ENCODE results near the gene RIN2. TPM values are rescaled to one million over a fixed set of nuclear protein-coding genes. Genes with fewer than 3 reads are reported as not detected.
A peak's percentile ranks its signal among the peaks of the same experiment; 100 is the strongest.

RIN2 gene
- total and polyA plus RNA-seq, 2 of the 4 experiments (the other 2 are of a cell fraction) = 16.1 to 72.2 TPM

DNA sequence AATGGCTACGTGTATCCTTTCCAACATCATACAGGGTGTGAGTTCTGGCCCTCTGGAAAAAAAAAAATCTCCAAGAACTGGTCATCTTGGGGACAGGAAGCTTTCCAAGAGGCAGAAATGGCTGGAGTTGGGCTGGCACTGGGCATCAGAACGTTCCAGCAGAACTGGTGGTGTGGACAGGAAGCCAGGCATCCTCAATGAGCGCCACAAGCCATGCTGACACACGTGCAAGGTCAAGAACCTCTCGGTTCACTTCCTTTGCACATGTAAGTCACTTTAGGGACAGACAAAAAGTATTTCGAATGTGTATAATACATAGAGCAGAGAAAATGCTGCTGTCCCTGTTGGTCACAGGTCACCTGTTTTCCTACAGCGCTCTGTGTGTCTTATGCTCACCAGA lies 27.4 kb upstream of the RIN2 start:
- dilution Hi-C loops (cut with HindIII; ENCODE audit: low sequenced_read_pairs, unreplicated experiment) = no loop called here
- ChIA-PET POLR2A (ENCODE audit: unreplicated experiment) (no interaction called here), CTCF (no interaction called here)
- TF ChIP-seq CTCF (conservative IDR thresholded peaks at IDR 0.05; ENCODE audit: low read depth, low read length) (no peak), BHLHE40 (IDR thresholded peaks at IDR 0.05; ENCODE audit: low read depth, low read length) (no peak), MAFK (IDR thresholded peaks at IDR 0.05; ENCODE audit: low read depth, low read length) (no peak), RAD21 (IDR thresholded peaks at IDR 0.05; ENCODE audit: low read length) (no peak), MXI1 (IDR thresholded peaks at IDR 0.05; ENCODE audit: borderline replicate concordance, low read depth, low read length) (no peak), MAZ (IDR thresholded peaks at IDR 0.05; ENCODE audit: borderline replicate concordance, low read depth, low read length) (no peak), USF2 (IDR thresholded peaks at IDR 0.05; ENCODE audit: low read depth, low read length) (no peak), CEBPB (IDR thresholded peaks at IDR 0.05; ENCODE audit: low read depth, low read length) (no peak), RFX5 (IDR thresholded peaks at IDR 0.05; ENCODE audit: low read depth, low read length) (no peak), FOS (IDR thresholded peaks at IDR 0.05; ENCODE audit: low read depth, low read length) (no peak), CHD1 (IDR thresholded peaks at IDR 0.05; ENCODE audit: low read depth, low read length) (no peak)
- TF ChIP-seq, protein P1, sequence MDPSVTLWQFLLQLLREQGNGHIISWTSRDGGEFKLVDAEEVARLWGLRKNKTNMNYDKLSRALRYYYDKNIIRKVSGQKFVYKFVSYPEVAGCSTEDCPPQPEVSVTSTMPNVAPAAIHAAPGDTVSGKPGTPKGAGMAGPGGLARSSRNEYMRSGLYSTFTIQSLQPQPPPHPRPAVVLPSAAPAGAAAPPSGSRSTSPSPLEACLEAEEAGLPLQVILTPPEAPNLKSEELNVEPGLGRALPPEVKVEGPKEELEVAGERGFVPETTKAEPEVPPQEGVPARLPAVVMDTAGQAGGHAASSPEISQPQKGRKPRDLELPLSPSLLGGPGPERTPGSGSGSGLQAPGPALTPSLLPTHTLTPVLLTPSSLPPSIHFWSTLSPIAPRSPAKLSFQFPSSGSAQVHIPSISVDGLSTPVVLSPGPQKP (IDR thresholded peaks at IDR 0.05; ENCODE audit: borderline replicate concordance, low read depth, low read length) = no peak
- BruUV-seq (replicated peaks) = no TSS peak
- Histone ChIP-seq H3K4me3 (ENCODE audit: insufficient read depth, low read depth, low read length) (no peak overlapping the region), H3K23ac (ENCODE audit: low read depth, low read length) (no peak overlapping the region), H4K5ac (ENCODE audit: low read depth, low read length) (no peak overlapping the region), H3K79me1 (ENCODE audit: low read depth in 1 of 2, low read length in 2 of 2) (no peaks in the 10 kb centered on the region), H3K4ac (ENCODE audit: low read depth, low read length) (no peak overlapping the region), H2BK5ac (ENCODE audit: low read depth, low read length, poor library complexity, severe bottlenecking) (no peak overlapping the region), H2BK120ac (ENCODE audit: low read depth, low read length) (no peak overlapping the region), H3K4me2 (ENCODE audit: low read depth, low read length) (no peak overlapping the region), H3K4me1 (ENCODE audit: control insufficient read depth, insufficient read depth, low read length) (peaks cover 4% of the 10 kb centered on the region), H2AFZ (replicated peaks; ENCODE audit: low read length, poor library complexity) (peak overlapping the region; percentile 34), H3K56ac (ENCODE audit: extremely low read depth, insufficient read depth, low read length) (no peak overlapping the region), H3K18ac (ENCODE audit: low read depth, low read length) (no peak overlapping the region), H3K9me3 (ENCODE audit: control insufficient read depth, insufficient read depth, low read length) (no peaks in the 10 kb centered on the region), H2AK5ac (ENCODE audit: low read depth, low read length) (no peak overlapping the region), H3K9ac (ENCODE audit: low read depth, low read length) (no peak overlapping the region), H3K9me1 (ENCODE audit: insufficient read depth, low read length) (no peaks in the 10 kb centered on the region), H3K27ac (ENCODE audit: insufficient read depth, low read length) (no peak overlapping the region), H4K91ac (ENCODE audit: insufficient read depth, low read depth, low read length) (no peak overlapping the region), H4K8ac (ENCODE audit: low read depth in 2 of 2, low read length in 2 of 2) (no peak overlapping the region), H3K36me3 (ENCODE audit: control insufficient read depth, insufficient read depth, low read length) (no peaks in the 10 kb centered on the region), H3K14ac (replicated peaks; ENCODE audit: low read depth, low read length) (no peak overlapping the region), H2BK20ac (ENCODE audit: low read depth, low read length) (no peak overlapping the region), H4K20me1 (ENCODE audit: insufficient read depth, low read length) (no peaks in the 10 kb centered on the region), H2BK15ac (ENCODE audit: low read depth, low read length) (no peak overlapping the region), H2AK9ac (replicated peaks; ENCODE audit: low read depth, low read length, poor library complexity) (no peak overlapping the region), H3K27me3 (ENCODE audit: control insufficient read depth, insufficient read depth, low read length) (no peaks in the 10 kb centered on the region)
- DNase-seq (no peak), ATAC-seq (ENCODE audit: low read depth) (no peak)
- intact Hi-C loops (cut with micrococcal nuclease) = no loop called here
- no CpG with 5 or more reads among the region's 7 CpGs for WGBS, 2 experiments (ENCODE audit: extremely low coverage in 2 of 2, insufficient read length in 1 of 2)
- in situ Hi-C loops (cut with MboI; ENCODE audit: low sequenced_read_pairs) = no loop called here

Measured in IMR-90 (cell line).